K562 (cell line): ENCODE data around the gene UMAD1.

ENCODE experiments used
- CREM ChIP-seq: IDR thresholded peaks from 2 replicates; pipeline ENCODE4 v1.6.1; 2014; ENCODE audit warnings: antibody characterized with exemption, low read depth
- CTCF ChIP-seq, 3 experiments: IDR thresholded peaks in 2 of 3; conservative IDR thresholded peaks in 1 of 3; 2 replicates each; pipeline ENCODE4 v1.5.1; 2011 to 2012; ENCODE audit warnings: low read length in 3 of 3, mild to moderate bottlenecking in 3 of 3, control low read depth in 2 of 3, improper control_type of control experiment in 1 of 3, inconsistent platforms in 1 of 3, low read depth in 1 of 3, mixed read lengths in 1 of 3, moderate library complexity in 1 of 3; ENCODE audit not compliant: insufficient read depth in 2 of 3
- EZH2 ChIP-seq: IDR thresholded peaks from 2 replicates; pipeline ENCODE4 v1.6.1; 2012; ENCODE audit warnings: low read depth, mild to moderate bottlenecking, inconsistent platforms, low read length, borderline replicate concordance
- LEF1 ChIP-seq: fragments of 450-650 bp; IDR thresholded peaks from 2 replicates; pipeline ENCODE4 v1.6.1; 2016; ENCODE audit warnings: mild to moderate bottlenecking
- NFXL1 ChIP-seq: fragments of 450-650 bp; formaldehyde crosslinking; IDR thresholded peaks from 2 replicates; pipeline ENCODE4 v1.4.0; 2021; ENCODE audit warnings: mild to moderate bottlenecking
- POLR2AphosphoS5 ChIP-seq: IDR thresholded peaks from 2 replicates; pipeline ENCODE4 v1.6.1; 2011; ENCODE audit warnings: mild to moderate bottlenecking, low read depth, low read length, moderate library complexity; ENCODE audit not compliant: control insufficient read depth, insufficient read depth
- SP1 ChIP-seq: sonication (generic); formaldehyde crosslinking; IDR thresholded peaks from 2 replicates; pipeline ENCODE4 v1.8.1; 2022; ENCODE audit warnings: mild to moderate bottlenecking, missing genetic modification reagents
- SP2 ChIP-seq: IDR thresholded peaks from 2 replicates; pipeline ENCODE4 v1.6.1; 2011; ENCODE audit warnings: mild to moderate bottlenecking, low read depth, low read length, moderate library complexity; ENCODE audit not compliant: poor library complexity, severe bottlenecking; ENCODE audit errors: extremely low read depth
- TAF1 ChIP-seq: IDR thresholded peaks from 2 replicates; pipeline ENCODE4 v1.6.1; 2011; ENCODE audit warnings: mild to moderate bottlenecking, low read length, moderate library complexity; ENCODE audit not compliant: insufficient read depth, control insufficient read depth, severe bottlenecking; ENCODE audit errors: extremely low read depth
- YY1 ChIP-seq, 3 experiments: IDR thresholded peaks; 2 replicates each; pipeline ENCODE4 v1.6.1; 2011; ENCODE audit warnings: low read length in 2 of 3, mild to moderate bottlenecking in 2 of 3, moderate library complexity in 2 of 3, borderline replicate concordance in 1 of 3, control low read depth in 1 of 3, low read depth in 1 of 3; ENCODE audit not compliant: insufficient read depth in 3 of 3, insufficient replicate concordance in 2 of 3, control insufficient read depth in 1 of 3, insufficient read length in 1 of 3; ENCODE audit errors: extremely low read depth in 1 of 3
- ZNF324 ChIP-seq: fragments of 250-450 bp; sonication (Bioruptor Pico); IDR thresholded peaks from 2 replicates; pipeline ENCODE4 v1.4.0; 2020; ENCODE audit warnings: mild to moderate bottlenecking
- ZNF512 ChIP-seq: IDR thresholded peaks from 2 replicates; pipeline ENCODE4 v1.6.1; 2016; ENCODE audit warnings: missing genetic modification characterization, missing compliant biosample characterization
- TF ChIP-seq, protein P1 (sequence below): fragments of 250-450 bp; sonication (Bioruptor Pico); IDR thresholded peaks from 2 replicates; pipeline ENCODE4 v1.4.0; 2020; ENCODE audit warnings: mild to moderate bottlenecking, moderate library complexity
- TF ChIP-seq, protein P2 (sequence below): fragments of 250-450 bp; sonication (Bioruptor Pico); IDR thresholded peaks from 2 replicates; pipeline ENCODE4 v1.4.0; 2020; ENCODE audit warnings: borderline replicate concordance

- TF ChIP-seq TAF1 (peak; percentile 90), SP1 (CRISPR knock-in tag) (peak; percentile 83), ZNF512 (no peak), YY1 (IDR thresholded peaks at IDR 0.05; ENCODE audit: borderline replicate concordance in 1 of 3, control insufficient read depth in 1 of 3, extremely low read depth in 1 of 3, insufficient read depth in 3 of 3, insufficient read length in 1 of 3, insufficient replicate concordance in 2 of 3, low read depth in 1 of 3, low read length in 2 of 3) (peak; percentile 53 to 91 (median 87)), CTCF (IDR thresholded peaks at IDR 0.05 in 2 of 3, conservative IDR thresholded peaks at IDR 0.05 in 1 of 3; ENCODE audit: insufficient read depth in 2 of 3, low read depth in 1 of 3, low read length in 3 of 3) (0 out of 6 replicates have a peak, but pooled peaks of 1 of the 3 experiments have one; percentile 5), CREM (peak; percentile 82), ZNF324 (CRISPR knock-in tag) (0 out of 2 replicates have a peak, but pooled peaks have one; percentile 34), POLR2AphosphoS5 (peak; percentile 88), NFXL1 (no peak), SP2 (peak; percentile 25), LEF1 (no peak), EZH2 (no peak)
- TF ChIP-seq, protein P1, sequence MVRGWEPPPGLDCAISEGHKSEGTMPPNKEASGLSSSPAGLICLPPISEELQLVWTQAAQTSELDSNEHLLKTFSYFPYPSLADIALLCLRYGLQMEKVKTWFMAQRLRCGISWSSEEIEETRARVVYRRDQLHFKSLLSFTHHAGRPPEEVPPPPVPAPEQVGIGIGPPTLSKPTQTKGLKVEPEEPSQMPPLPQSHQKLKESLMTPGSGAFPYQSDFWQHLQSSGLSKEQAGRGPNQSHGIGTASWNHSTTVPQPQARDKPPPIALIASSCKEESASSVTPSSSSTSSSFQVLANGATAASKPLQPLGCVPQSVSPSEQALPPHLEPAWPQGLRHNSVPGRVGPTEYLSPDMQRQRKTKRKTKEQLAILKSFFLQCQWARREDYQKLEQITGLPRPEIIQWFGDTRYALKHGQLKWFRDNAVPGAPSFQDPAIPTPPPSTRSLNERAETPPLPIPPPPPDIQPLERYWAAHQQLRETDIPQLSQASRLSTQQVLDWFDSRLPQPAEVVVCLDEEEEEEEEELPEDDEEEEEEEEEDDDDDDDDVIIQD = no peak
- TF ChIP-seq, protein P2, sequence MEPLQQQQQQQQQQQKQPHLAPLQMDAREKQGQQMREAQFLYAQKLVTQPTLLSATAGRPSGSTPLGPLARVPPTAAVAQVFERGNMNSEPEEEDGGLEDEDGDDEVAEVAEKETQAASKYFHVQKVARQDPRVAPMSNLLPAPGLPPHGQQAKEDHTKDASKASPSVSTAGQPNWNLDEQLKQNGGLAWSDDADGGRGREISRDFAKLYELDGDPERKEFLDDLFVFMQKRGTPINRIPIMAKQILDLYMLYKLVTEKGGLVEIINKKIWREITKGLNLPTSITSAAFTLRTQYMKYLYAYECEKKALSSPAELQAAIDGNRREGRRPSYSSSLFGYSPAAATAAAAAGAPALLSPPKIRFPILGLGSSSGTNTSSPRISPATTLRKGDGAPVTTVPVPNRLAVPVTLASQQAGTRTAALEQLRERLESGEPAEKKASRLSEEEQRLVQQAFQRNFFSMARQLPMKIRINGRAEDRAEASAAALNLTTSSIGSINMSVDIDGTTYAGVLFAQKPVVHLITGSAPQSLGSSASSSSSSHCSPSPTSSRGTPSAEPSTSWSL (CRISPR knock-in tag) = no peak
These were observed at the start of gene UMAD1 for GRCh38 chr7:7640221-7641128.
